A549 (cell line): ENCODE measurements around the gene ATP5PD. TPM values are rescaled to one million over a fixed set of nuclear protein-coding genes. Genes with fewer than 3 reads are reported as not detected.
"Not testable (repeated sequence)": the region's sequence is repeated elsewhere in the genome, so short reads cannot be mapped to it uniquely, and the experiment has no call there.

Experiments used
- ATAC-seq, 2 experiments: fragments of 200-7000 bp in 1 of 2; fragments of >200 bp in 1 of 2; cut with Nextera tagmentation in 1 of 2; cut with Tn5 transposase in 1 of 2; 3 replicates each; pipeline versions ENCODE4 v1.8.0 to v1.9.1; 2018 to 2020; ENCODE audit warnings: mild to moderate bottlenecking in 1 of 2, moderate library complexity in 1 of 2
- CTCF ChIA-PET: fragments of 300-600 bp; sonication (Branson Sonifier 250); formaldehyde crosslinking; extraction: SDS; loops from one replicate; lab custom pipeline; 2021; ENCODE audit warnings: antibody characterized with exemption, inconsistent platforms; lab: Yijun Ruan, JAX
- POLR2A ChIA-PET: fragments of 350-600 bp; formaldehyde crosslinking; extraction: SDS; loops from one replicate; lab custom pipeline; 2021; ENCODE audit warnings: antibody characterized with exemption, inconsistent platforms; lab: Yijun Ruan, JAX
- DNase-seq, 2 experiments: peaks; one replicate each; pipeline versions ENCODE4 v3.0.0 to v3.0.0-alpha.2; 2011 to 2016; ENCODE audit warnings: low read depth in 1 of 2, low spot score in 1 of 2
- FAIRE-seq: peaks from 2 replicates; lab custom pipeline; 2011; peaks lifted over from hg19 to GRCh38; lab: Jason Lieb, UNC
- H3K27ac ChIP-seq, 2 experiments: fragments of >200 bp; sonication (Bioruptor Twin); formaldehyde crosslinking; 3 replicates each; pipeline ENCODE4 v1.5.1; 2016 to 2017
- H3K4me1 ChIP-seq: fragments of >200 bp; sonication (Bioruptor Twin); formaldehyde crosslinking; 3 replicates; pipeline ENCODE4 v1.6.1; 2016
- H3K4me2 ChIP-seq: fragments of >200 bp; sonication (Bioruptor Twin); formaldehyde crosslinking; 3 replicates; pipeline ENCODE4 v1.6.1; 2016
- H3K4me3 ChIP-seq: fragments of >200 bp; sonication (Bioruptor Twin); formaldehyde crosslinking; 3 replicates; pipeline ENCODE4 v1.5.1; 2016
- H3K9me3 ChIP-seq: fragments of >200 bp; sonication (Bioruptor Twin); formaldehyde crosslinking; 3 replicates; pipeline ENCODE4 v1.6.1; 2016
- CBX2 ChIP-seq: fragments of 200-600 bp; sonication (generic); IDR thresholded peaks from 2 replicates; pipeline ENCODE4 v1.6.1; 2016; ENCODE audit warnings: low read depth, mild to moderate bottlenecking, borderline replicate concordance
- CHD4 ChIP-seq: fragments of 200-600 bp; sonication (generic); IDR thresholded peaks from 2 replicates; pipeline ENCODE4 v1.6.1; 2016; ENCODE audit warnings: antibody characterized with exemption, mild to moderate bottlenecking, borderline replicate concordance
- EHF ChIP-seq: fragments of 250-450 bp; sonication (Bioruptor Pico); IDR thresholded peaks from 2 replicates; pipeline ENCODE4 v1.5.0; 2020; ENCODE audit warnings: mild to moderate bottlenecking
- EHMT2 ChIP-seq: fragments of 200-600 bp; sonication (generic); IDR thresholded peaks from 2 replicates; pipeline ENCODE4 v1.6.1; 2016; ENCODE audit warnings: antibody characterized with exemption, low read depth, mild to moderate bottlenecking, moderate library complexity
- FOSB ChIP-seq: fragments of 250-450 bp; sonication (Bioruptor Pico); IDR thresholded peaks from 2 replicates; pipeline ENCODE4 v1.5.0; 2020; ENCODE audit warnings: mild to moderate bottlenecking, moderate library complexity
- FOSL2 ChIP-seq, 2 experiments: fragments of 450-650 bp in 1 of 2; fragments of >200 bp in 1 of 2; sonication (Bioruptor Twin) in 1 of 2; formaldehyde crosslinking; IDR thresholded peaks; 2 replicates each; pipeline versions ENCODE4 v1.5.0 to v1.6.1; 2016 to 2020; ENCODE audit warnings: mild to moderate bottlenecking in 1 of 2, moderate library complexity in 1 of 2
- FOXS1 ChIP-seq: fragments of 250-450 bp; sonication (Bioruptor Pico); IDR thresholded peaks from 2 replicates; pipeline ENCODE4 v1.5.0; 2020; ENCODE audit warnings: mild to moderate bottlenecking, moderate library complexity
- HEYL ChIP-seq: fragments of 250-450 bp; sonication (Bioruptor Pico); IDR thresholded peaks from 2 replicates; pipeline ENCODE4 v1.8.0; 2021; ENCODE audit warnings: mild to moderate bottlenecking, moderate library complexity
- HOXB13 ChIP-seq: fragments of 250-450 bp; sonication (Bioruptor Pico); IDR thresholded peaks from 2 replicates; pipeline ENCODE4 v1.5.0; 2020; ENCODE audit warnings: low read depth, mild to moderate bottlenecking, moderate library complexity
- JUN ChIP-seq, 2 experiments: fragments of >200 bp; sonication (Bioruptor Twin); formaldehyde crosslinking; IDR thresholded peaks; 2 replicates in 1 of 2; 3 replicates in 1 of 2; pipeline ENCODE4 v1.6.1; 2016 to 2017
- KDM5A ChIP-seq: fragments of 200-600 bp; sonication (generic); IDR thresholded peaks from 2 replicates; pipeline ENCODE4 v1.6.1; 2016; ENCODE audit warnings: antibody characterized with exemption, mild to moderate bottlenecking
- PHF8 ChIP-seq: fragments of 200-600 bp; sonication (generic); IDR thresholded peaks from 2 replicates; pipeline ENCODE4 v1.6.1; 2016; ENCODE audit warnings: low read depth, mild to moderate bottlenecking, antibody characterized with exemption, moderate library complexity, borderline replicate concordance
- RARB ChIP-seq: fragments of 250-450 bp; sonication (Bioruptor Pico); IDR thresholded peaks from 2 replicates; pipeline ENCODE4 v1.8.0; 2021; ENCODE audit warnings: mild to moderate bottlenecking, moderate library complexity
- RCOR1 ChIP-seq: fragments of 150-350 bp; IDR thresholded peaks from 2 replicates; pipeline ENCODE4 v1.6.1; 2014; ENCODE audit warnings: antibody characterized with exemption, low read length, low read depth
- RFX5 ChIP-seq: fragments of 450-650 bp; IDR thresholded peaks from 2 replicates; pipeline ENCODE4 v1.7.1; 2014; ENCODE audit warnings: antibody characterized with exemption, mild to moderate bottlenecking, moderate library complexity
- TFCP2L1 ChIP-seq: fragments of 250-450 bp; sonication (Bioruptor Pico); IDR thresholded peaks from 2 replicates; pipeline ENCODE4 v1.5.0; 2021; ENCODE audit warnings: mild to moderate bottlenecking
- ZFP36 ChIP-seq: fragments of 450-650 bp; IDR thresholded peaks from 2 replicates; pipeline ENCODE4 v1.6.1; 2014; ENCODE audit warnings: borderline replicate concordance; ENCODE audit not compliant: partially characterized antibody
- ZNF302 ChIP-seq: fragments of 250-450 bp; sonication (Bioruptor Pico); IDR thresholded peaks from 2 replicates; pipeline ENCODE4 v1.9.0; 2021; ENCODE audit warnings: inconsistent platforms, mild to moderate bottlenecking, moderate library complexity
- WGBS: methylation state at CpG from one replicate; pipeline ENCODE4 v1.1.6; 2017; ENCODE audit errors: missing lambda C conversion rate; 5-methylcytosine and 5-hydroxymethylcytosine counted together
- polyA plus RNA-seq, 4 experiments: library from polyadenylated mRNA; depleted of rRNA in 3 of 4; stranded (reverse); fragments of >200 nt; fragmentation: RNase III in 1 of 4; extraction: RNeasy Plus Mini Kit Qiagen cat#74134 plus additional on column Dnase treatment in 1 of 4; gene quantifications; 2 replicates in 3 of 4; 3 replicates in 1 of 4; pipeline ENCODE4 v1.2.3, GENCODE V29; 2011 to 2017
- TF ChIP-seq, protein P1 (sequence below): fragments of 150-350 bp; IDR thresholded peaks from 2 replicates; pipeline ENCODE4 v1.6.1; 2014; ENCODE audit warnings: low read depth, mild to moderate bottlenecking, low read length
- TF ChIP-seq, protein P2 (sequence below): IDR thresholded peaks from 2 replicates; pipeline ENCODE4 v1.6.1; 2012
- TF ChIP-seq, protein P3 (sequence below): fragments of 250-450 bp; sonication (Bioruptor Pico); IDR thresholded peaks from 2 replicates; pipeline ENCODE4 v1.5.0; 2021; ENCODE audit warnings: mild to moderate bottlenecking, moderate library complexity, borderline replicate concordance

Gene ATP5PD
- polyA plus RNA-seq, 2 of the 4 experiments (the other 2 are of a cell fraction) = 333 to 463 TPM

DNA sequence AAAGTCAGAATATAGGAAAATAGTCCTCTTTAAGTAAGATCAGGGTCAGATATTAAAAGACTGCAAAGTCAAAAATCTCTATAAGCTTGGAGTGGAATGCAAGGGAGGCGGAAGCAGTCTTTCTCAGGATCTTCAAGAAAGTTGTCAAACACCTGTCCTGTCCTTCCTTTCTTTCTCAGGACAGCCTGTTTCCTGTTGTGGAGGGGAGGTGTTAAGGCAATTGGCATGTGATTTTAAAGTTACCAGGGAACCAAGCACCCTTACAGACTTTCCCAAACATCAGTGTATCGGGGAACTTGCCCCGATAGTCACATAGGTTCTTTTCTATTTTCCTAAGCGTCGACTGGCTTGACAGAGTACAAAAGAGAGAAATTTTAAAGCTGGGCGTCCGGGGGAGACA is 2.1 kb downstream of the ATP5PD start:
- no peak for TF ChIP-seq KDM5A
- TF ChIP-seq EHF = no peak
- no peak for TF ChIP-seq CBX2
- TF ChIP-seq FOSL2 (IDR thresholded peaks at IDR 0.05) = no peak
- TF ChIP-seq FOSL2 (CRISPR knock-in tag; IDR thresholded peaks at IDR 0.05) = no peak
- TF ChIP-seq ZFP36 = no peak
- TF ChIP-seq RFX5 = no peak
- no peak for TF ChIP-seq JUN (IDR thresholded peaks at IDR 0.05)
- TF ChIP-seq CHD4 = no peak
- TF ChIP-seq PHF8 = no peak
- TF ChIP-seq, protein P1, sequence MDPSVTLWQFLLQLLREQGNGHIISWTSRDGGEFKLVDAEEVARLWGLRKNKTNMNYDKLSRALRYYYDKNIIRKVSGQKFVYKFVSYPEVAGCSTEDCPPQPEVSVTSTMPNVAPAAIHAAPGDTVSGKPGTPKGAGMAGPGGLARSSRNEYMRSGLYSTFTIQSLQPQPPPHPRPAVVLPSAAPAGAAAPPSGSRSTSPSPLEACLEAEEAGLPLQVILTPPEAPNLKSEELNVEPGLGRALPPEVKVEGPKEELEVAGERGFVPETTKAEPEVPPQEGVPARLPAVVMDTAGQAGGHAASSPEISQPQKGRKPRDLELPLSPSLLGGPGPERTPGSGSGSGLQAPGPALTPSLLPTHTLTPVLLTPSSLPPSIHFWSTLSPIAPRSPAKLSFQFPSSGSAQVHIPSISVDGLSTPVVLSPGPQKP = no peak
- TF ChIP-seq, protein P2, sequence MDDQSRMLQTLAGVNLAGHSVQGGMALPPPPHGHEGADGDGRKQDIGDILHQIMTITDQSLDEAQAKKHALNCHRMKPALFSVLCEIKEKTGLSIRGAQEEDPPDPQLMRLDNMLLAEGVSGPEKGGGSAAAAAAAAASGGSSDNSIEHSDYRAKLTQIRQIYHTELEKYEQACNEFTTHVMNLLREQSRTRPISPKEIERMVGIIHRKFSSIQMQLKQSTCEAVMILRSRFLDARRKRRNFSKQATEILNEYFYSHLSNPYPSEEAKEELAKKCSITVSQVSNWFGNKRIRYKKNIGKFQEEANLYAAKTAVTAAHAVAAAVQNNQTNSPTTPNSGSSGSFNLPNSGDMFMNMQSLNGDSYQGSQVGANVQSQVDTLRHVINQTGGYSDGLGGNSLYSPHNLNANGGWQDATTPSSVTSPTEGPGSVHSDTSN = no peak
- TF ChIP-seq RCOR1 = no peak
- TF ChIP-seq RARB (CRISPR knock-in tag) = no peak
- no peak for TF ChIP-seq HOXB13 (CRISPR knock-in tag)
- TF ChIP-seq, protein P3, sequence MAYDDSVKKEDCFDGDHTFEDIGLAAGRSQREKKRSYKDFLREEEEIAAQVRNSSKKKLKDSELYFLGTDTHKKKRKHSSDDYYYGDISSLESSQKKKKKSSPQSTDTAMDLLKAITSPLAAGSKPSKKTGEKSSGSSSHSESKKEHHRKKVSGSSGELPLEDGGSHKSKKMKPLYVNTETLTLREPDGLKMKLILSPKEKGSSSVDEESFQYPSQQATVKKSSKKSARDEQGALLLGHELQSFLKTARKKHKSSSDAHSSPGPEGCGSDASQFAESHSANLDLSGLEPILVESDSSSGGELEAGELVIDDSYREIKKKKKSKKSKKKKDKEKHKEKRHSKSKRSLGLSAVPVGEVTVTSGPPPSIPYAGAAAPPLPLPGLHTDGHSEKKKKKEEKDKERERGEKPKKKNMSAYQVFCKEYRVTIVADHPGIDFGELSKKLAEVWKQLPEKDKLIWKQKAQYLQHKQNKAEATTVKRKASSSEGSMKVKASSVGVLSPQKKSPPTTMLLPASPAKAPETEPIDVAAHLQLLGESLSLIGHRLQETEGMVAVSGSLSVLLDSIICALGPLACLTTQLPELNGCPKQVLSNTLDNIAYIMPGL (CRISPR knock-in tag) = no peak
- ChIA-PET CTCF (interaction anchor here (1.0 kb wide), 1 partner anchor 87 kb away, joined by 3 read pairs; no protein-coding TSS in a partner anchor), POLR2A (no interaction called here)
- Histone ChIP-seq H3K27ac (no peak overlapping the region), H3K4me1 (peaks cover 16% of the 10 kb centered on the region), H3K4me3 (no peak overlapping the region), H3K4me2 (no peak overlapping the region), H3K9me3 (no peaks in the 10 kb centered on the region)
- no peak for FAIRE-seq
- WGBS = 96% methylated on average over 7 of the region's 7 CpGs
- no peak for ATAC-seq
- DNase-seq = no peak

DNA sequence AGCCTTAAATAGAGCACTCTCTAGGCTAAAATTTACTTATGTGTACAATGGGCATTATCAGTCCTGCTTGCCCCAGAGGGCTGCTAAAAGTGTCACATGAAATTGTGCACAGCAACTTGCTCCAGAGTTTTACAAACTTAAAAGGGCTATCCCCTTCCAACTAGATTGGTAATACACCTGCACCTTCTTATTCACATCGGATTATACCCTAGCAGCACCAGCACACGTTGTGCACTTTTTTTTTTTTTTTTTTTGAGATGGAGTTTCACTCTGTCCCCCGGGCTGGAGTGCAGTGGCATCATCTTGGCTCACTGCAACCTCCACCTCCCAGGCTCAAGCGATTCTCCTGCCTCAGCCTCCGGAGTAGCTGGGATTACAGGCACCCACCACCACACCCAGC is 3.0 kb downstream of the ATP5PD start:
- not testable (repeated sequence) for ATAC-seq, H3K9me3 ChIP-seq, H3K27ac ChIP-seq, DNase-seq, H3K4me2 ChIP-seq, H3K4me3 ChIP-seq, FAIRE-seq
- WGBS = 71% methylated on average over 5 of the region's 5 CpGs
- ChIA-PET POLR2A (interaction anchor here (0.7 kb wide), 1 partner anchor 664 kb away, joined by 4 read pairs; no protein-coding TSS in a partner anchor), CTCF (interaction anchor here (0.7 to 5.4 kb wide), 6 partner anchors 9 to 70 kb away, joined by 3 to 21 read pairs (median 6); no protein-coding TSS in a partner anchor)
- H3K4me1 ChIP-seq = peaks cover 15% of the 10 kb centered on the region

DNA sequence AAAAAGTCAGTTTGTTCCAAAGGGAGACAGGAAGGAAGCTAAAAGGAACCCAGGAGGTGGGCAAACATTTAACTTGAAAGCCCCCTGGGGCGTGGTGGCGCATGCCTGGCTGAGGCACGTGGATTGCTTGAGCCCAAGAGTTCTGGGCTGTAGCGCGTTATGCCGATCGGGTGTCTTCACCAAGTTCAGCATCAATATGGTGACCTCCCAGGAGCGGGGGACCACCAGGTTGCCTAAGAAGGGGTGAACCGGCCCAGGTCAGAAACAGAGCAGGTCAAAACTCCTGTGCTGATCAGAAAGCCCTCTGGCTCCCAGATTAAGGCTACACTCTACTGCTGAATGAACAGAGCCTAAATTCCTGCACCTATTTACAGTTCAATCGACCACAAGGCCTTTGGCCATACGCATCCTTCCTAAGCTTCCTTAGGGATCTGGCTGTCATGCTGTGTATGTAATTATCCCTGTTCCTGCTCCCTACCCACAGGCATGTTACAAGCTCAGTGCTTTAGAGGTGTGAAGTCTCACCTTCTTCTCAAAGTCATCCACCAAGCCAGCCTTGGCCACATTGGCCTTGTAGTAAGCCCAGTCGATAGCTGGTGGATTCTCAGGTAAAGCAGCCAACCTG is 5.0 kb downstream of the ATP5PD start:
- H3K27ac ChIP-seq = no peak overlapping the region
- ATAC-seq = no peak
- no peak for FAIRE-seq
- DNase-seq = no peak
- 91% methylated on average over 11 of the region's 12 CpGs for WGBS
- ChIA-PET CTCF (interaction anchor here (0.6 to 5.4 kb wide), 15 partner anchors 7 to 160 kb away, joined by 3 to 21 read pairs (median 6); partner anchors contain the start of genes MRPL58 and NT5C), POLR2A (no interaction called here)
- no peak overlapping the region for H3K4me2 ChIP-seq
- peaks cover 13% of the 10 kb centered on the region for H3K4me1 ChIP-seq
- no peaks in the 10 kb centered on the region for H3K9me3 ChIP-seq
- no peak overlapping the region for H3K4me3 ChIP-seq
- TF ChIP-seq FOSB (CRISPR knock-in tag) = no peak
- no peak for TF ChIP-seq FOXS1 (CRISPR knock-in tag)
- no peak for TF ChIP-seq HEYL (CRISPR knock-in tag)
- no peak for TF ChIP-seq JUN (IDR thresholded peaks at IDR 0.05)
- no peak for TF ChIP-seq EHMT2
- TF ChIP-seq ZNF302 (CRISPR knock-in tag) = no peak
- TF ChIP-seq TFCP2L1 (CRISPR knock-in tag) = no peak
- TF ChIP-seq, all 56 proteins: peak for 0
